SJCRH30 (cell line): ENCODE measurements around the gene PLCXD1. TPM values are rescaled to one million over a fixed set of nuclear protein-coding genes. Genes with fewer than 3 reads are reported as not detected.
"Not testable (repeated sequence)": the region's sequence is repeated elsewhere in the genome, so short reads cannot be mapped to it uniquely, and the experiment has no call there.

Experiments
- DNase-seq, 2 experiments: peaks; one replicate each; pipeline ENCODE4 v3.0.0-alpha.2; 2015 to 2020
- H3K27ac ChIP-seq: fragments of 250-450 bp; sonication (Bioruptor Pico); 2 replicates; pipeline ENCODE4 v1.5.1; 2020; ENCODE audit warnings: mild to moderate bottlenecking, moderate library complexity
- H3K27me3 ChIP-seq: fragments of 250-450 bp; sonication (Bioruptor Pico); 2 replicates; pipeline ENCODE4 v1.5.1; 2020; ENCODE audit warnings: mild to moderate bottlenecking, moderate library complexity
- H3K36me3 ChIP-seq: fragments of 250-450 bp; sonication (Bioruptor Pico); 2 replicates; pipeline ENCODE4 v1.5.1; 2020; ENCODE audit warnings: mild to moderate bottlenecking, moderate library complexity
- H3K4me1 ChIP-seq: fragments of 250-450 bp; sonication (Bioruptor Pico); 2 replicates; pipeline ENCODE4 v1.5.1; 2020; ENCODE audit warnings: mild to moderate bottlenecking, moderate library complexity
- H3K4me3 ChIP-seq: fragments of 250-450 bp; sonication (Bioruptor Pico); 2 replicates; pipeline ENCODE4 v1.5.1; 2020; ENCODE audit warnings: mild to moderate bottlenecking, moderate library complexity
- H3K9me3 ChIP-seq: fragments of 250-450 bp; sonication (Bioruptor Pico); replicated peaks from 2 replicates; pipeline ENCODE4 v1.5.1; 2020; ENCODE audit warnings: mild to moderate bottlenecking, moderate library complexity
- total RNA-seq: library from RNA; depleted of rRNA; stranded (reverse); fragments of >200 nt; shearing (Covaris generic); gene quantifications from 2 replicates; pipeline ENCODE4 v1.2.3, GENCODE V29; 2014; rRNA removed

Gene PLCXD1
- total RNA-seq, result 16.0 and 16.2 TPM in 2 replicates

GRCh38 chrX:281166-281999 lies at the start of gene PLCXD1:
Gene PLCXD1, plus strand, starts transcription at chrX:281381. Its CDS starts 2,807 bp downstream, at chrX:284188.
- Histone ChIP-seq H3K27ac (no peak within 1 kb of the TSS), H3K4me1 (no peaks in the 10 kb centered on the region), H3K27me3 (no peaks in the 10 kb centered on the region), H3K36me3 (0 out of 2 replicates have a peak, but pooled peaks cover 4% of the 10 kb centered on the region), H3K4me3 (no peak within 1 kb of the TSS), H3K9me3 (no peaks in the 10 kb centered on the region)
- no peak for DNase-seq

GRCh38 chrX:231637-232277 lies 49.4 kb upstream of the PLCXD1 start:
- not testable (repeated sequence) for H3K27me3 ChIP-seq, H3K4me3 ChIP-seq, H3K36me3 ChIP-seq, H3K4me1 ChIP-seq, DNase-seq, H3K27ac ChIP-seq, H3K9me3 ChIP-seq

GRCh38 chrX:232278-232655 lies 48.9 kb upstream of the PLCXD1 start:
- not testable (repeated sequence) for H3K9me3 ChIP-seq, DNase-seq, H3K27me3 ChIP-seq, H3K4me1 ChIP-seq, H3K27ac ChIP-seq, H3K4me3 ChIP-seq, H3K36me3 ChIP-seq

- not testable (repeated sequence) for DNase-seq, H3K4me1 ChIP-seq, H3K4me3 ChIP-seq, H3K9me3 ChIP-seq, H3K27ac ChIP-seq, H3K36me3 ChIP-seq, H3K27me3 ChIP-seq
Measured at GRCh38 chrX:236201-236600, 45.0 kb upstream of the PLCXD1 start.

- H3K4me1 ChIP-seq, result no peaks in the 10 kb centered on the region
- H3K4me3 ChIP-seq, result no peak overlapping the region
- no peak for DNase-seq
- H3K27ac ChIP-seq, result no peak overlapping the region
- no peaks in the 10 kb centered on the region for H3K27me3 ChIP-seq
- no peaks in the 10 kb centered on the region for H3K9me3 ChIP-seq
- H3K36me3 ChIP-seq, result no peaks in the 10 kb centered on the region
Measured at GRCh38 chrX:250965-251364, 30.2 kb upstream of the PLCXD1 start.

- not testable (repeated sequence) for H3K4me1 ChIP-seq, H3K36me3 ChIP-seq, DNase-seq, H3K4me3 ChIP-seq, H3K9me3 ChIP-seq, H3K27me3 ChIP-seq, H3K27ac ChIP-seq
Measured at GRCh38 chrX:251396-252243, 29.6 kb upstream of the PLCXD1 start.

GRCh38 chrX:252244-252956 lies 28.8 kb upstream of the PLCXD1 start:
- no peak overlapping the region for H3K4me3 ChIP-seq
- no peaks in the 10 kb centered on the region for H3K27me3 ChIP-seq
- no peak overlapping the region for H3K27ac ChIP-seq
- H3K36me3 ChIP-seq, result no peaks in the 10 kb centered on the region
- no peaks in the 10 kb centered on the region for H3K4me1 ChIP-seq
- H3K9me3 ChIP-seq, result no peaks in the 10 kb centered on the region
- no peak for DNase-seq

GRCh38 chrX:252957-253291 lies 28.3 kb upstream of the PLCXD1 start:
- H3K27me3 ChIP-seq, result no peaks in the 10 kb centered on the region
- no peak overlapping the region for H3K4me3 ChIP-seq
- H3K4me1 ChIP-seq, result no peaks in the 10 kb centered on the region
- no peaks in the 10 kb centered on the region for H3K9me3 ChIP-seq
- H3K27ac ChIP-seq, result no peak overlapping the region
- no peak for DNase-seq
- no peaks in the 10 kb centered on the region for H3K36me3 ChIP-seq

- no peaks in the 10 kb centered on the region for H3K36me3 ChIP-seq
- H3K27ac ChIP-seq, result no peak overlapping the region
- H3K9me3 ChIP-seq, result no peaks in the 10 kb centered on the region
- no peak overlapping the region for H3K4me3 ChIP-seq
- no peaks in the 10 kb centered on the region for H3K27me3 ChIP-seq
- H3K4me1 ChIP-seq, result no peaks in the 10 kb centered on the region
- DNase-seq, result no peak
Measured at GRCh38 chrX:253451-254297, 27.5 kb upstream of the PLCXD1 start.

- Histone ChIP-seq H3K27me3 (no peaks in the 10 kb centered on the region), H3K4me3 (no peak overlapping the region), H3K9me3 (no peaks in the 10 kb centered on the region), H3K36me3 (no peaks in the 10 kb centered on the region), H3K4me1 (no peaks in the 10 kb centered on the region), H3K27ac (no peak overlapping the region)
- no peak for DNase-seq
Measured at GRCh38 chrX:254630-255215, 26.5 kb upstream of the PLCXD1 start.

- H3K4me1 ChIP-seq, result no peaks in the 10 kb centered on the region
- no peak overlapping the region for H3K4me3 ChIP-seq
- H3K27me3 ChIP-seq, result no peaks in the 10 kb centered on the region
- H3K9me3 ChIP-seq, result no peaks in the 10 kb centered on the region
- H3K36me3 ChIP-seq, result no peaks in the 10 kb centered on the region
- H3K27ac ChIP-seq, result no peak overlapping the region
- no peak for DNase-seq
Measured at GRCh38 chrX:255923-256331, 25.3 kb upstream of the PLCXD1 start.

GRCh38 chrX:257054-257453 lies 24.1 kb upstream of the PLCXD1 start:
- H3K36me3 ChIP-seq, H3K4me3 ChIP-seq, H3K27me3 ChIP-seq, H3K27ac ChIP-seq, H3K9me3 ChIP-seq, DNase-seq, H3K4me1 ChIP-seq: not testable (repeated sequence)

GRCh38 chrX:257681-258289 lies 23.4 kb upstream of the PLCXD1 start:
- no peak overlapping the region for H3K4me3 ChIP-seq
- DNase-seq, result no peak
- no peak overlapping the region for H3K27ac ChIP-seq
- H3K9me3 ChIP-seq, result no peaks in the 10 kb centered on the region
- H3K4me1 ChIP-seq, result no peaks in the 10 kb centered on the region
- H3K36me3 ChIP-seq, result no peaks in the 10 kb centered on the region
- no peaks in the 10 kb centered on the region for H3K27me3 ChIP-seq
